Activated CD8-positive, alpha-beta memory T cell treated with anti-CD3 and anti-CD28 coated beads for 48 hours (primary cell): Measurements from ENCODE around the gene PANK4.
"Not testable (repeated sequence)": the region's sequence is repeated elsewhere in the genome, so short reads cannot be mapped to it uniquely, and the experiment has no call there.

Experiments
- DNase-seq, 3 experiments: peaks; one replicate each; pipeline ENCODE4 v3.0.0-alpha.2; 2020; ENCODE audit warnings: low read depth in 2 of 3, low spot score in 2 of 3

PANK4 gene

GRCh38 chr1:2466958-2467554 lies 59.3 kb downstream of the PANK4 start:
- no peak for DNase-seq

GRCh38 chr1:2466270-2466665 lies 60.1 kb downstream of the PANK4 start:
- no peak for DNase-seq

DNA sequence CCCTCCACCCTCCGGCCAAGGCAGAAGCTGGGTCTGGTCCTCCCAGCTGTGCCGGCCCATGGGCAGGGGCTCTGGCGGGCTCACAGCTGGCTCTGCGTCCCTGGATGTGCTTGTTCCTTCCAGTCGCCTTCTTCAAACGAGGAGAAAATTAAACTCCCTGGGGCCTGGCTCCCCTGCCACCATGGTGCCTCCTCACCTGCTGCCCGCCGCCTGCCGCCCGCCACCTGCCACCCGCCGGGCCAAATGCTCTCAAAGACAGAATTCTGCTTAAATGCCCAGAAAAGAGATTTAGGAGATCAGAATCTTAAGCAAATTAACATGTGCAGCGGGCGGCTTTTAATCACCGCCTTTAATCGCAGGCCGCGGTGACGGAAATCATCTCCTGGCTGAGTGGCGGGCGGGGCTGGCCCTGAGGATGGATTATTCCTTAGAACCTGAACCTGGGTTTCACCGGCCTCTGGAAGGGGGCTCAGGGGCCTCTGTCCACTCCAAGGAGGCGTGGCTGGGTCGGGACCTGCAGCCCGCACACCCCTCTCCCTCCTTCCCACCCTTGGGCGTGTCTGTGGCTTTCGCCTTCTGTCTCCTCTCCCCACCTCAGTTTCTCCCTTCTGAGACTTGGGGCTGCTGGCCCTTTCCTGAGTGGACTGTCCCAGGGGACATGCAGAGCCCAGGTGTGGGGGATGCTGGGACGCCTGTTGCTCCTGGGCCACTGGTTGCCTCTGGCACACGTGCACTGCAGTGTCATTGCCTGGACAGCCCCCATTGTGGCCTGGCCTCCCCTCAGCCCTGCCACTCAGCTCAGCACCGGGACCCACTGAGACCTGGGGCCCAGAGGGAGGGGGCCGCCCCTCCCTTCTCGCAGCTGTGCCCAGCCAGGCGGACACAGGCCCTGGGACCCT lies 60.8 kb downstream of the PANK4 start:
- no peak for DNase-seq

- DNase-seq, result no peak
These were observed 63.0 kb downstream of the PANK4 start for GRCh38 chr1:2463396-2463795.

DNA sequence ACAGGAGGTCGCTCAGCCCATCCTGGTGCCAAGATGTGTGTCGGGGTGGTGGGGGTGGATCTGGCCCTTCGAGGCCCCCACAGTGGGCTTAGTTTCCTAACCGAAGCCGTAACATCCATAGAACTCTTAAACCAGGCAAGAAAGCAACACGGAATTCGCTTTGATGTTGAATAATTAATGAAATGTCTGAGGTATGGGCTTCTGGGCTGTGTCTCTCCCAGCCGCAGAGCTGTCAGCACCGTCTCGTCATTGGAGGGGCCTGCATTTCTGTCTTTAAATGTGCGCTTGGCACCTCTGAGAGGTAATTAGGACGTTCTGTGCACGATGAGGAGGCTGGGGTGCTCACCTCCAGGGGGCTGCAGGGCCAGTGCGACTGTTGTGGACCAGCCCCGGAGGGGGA lies 63.6 kb downstream of the PANK4 start:
- no peak for DNase-seq

DNA sequence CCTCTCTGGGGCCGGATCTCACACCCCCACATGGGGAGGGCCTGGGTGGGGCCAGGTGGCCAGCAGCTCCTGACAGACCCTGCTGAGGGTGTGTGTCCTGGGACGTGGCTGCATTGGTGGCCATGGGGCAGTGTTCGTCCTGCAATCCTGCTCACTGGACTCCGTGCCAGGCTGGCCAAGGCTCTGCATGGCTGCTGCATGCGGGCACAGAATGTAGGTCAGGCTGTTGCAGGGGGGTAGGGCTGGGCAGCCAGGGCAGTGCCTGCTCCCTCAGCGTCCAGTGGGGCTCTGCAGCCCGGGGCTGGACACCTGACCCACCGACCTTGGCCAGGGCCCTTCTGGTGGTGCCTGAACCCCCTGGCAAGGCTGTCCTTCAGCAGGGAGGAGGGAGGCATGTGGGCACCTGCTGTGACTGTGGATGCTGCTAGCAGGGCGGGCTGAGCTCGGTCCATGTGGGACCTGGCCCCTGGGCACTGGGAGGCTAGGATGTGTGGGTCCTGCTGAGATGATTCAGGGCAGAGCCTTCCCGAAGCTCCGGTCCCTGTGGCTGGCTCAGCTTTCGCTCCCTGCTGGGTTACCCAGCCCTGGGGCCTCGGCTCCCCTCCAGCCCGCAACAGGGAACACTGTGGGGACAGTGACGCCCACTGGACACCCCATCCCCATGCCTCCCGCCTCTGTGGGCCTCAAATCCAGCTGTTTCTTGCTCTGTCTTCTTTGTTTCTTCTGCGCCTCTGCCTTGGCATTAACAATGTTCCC lies 65.2 kb downstream of the PANK4 start:
- DNase-seq, result no peak

DNA sequence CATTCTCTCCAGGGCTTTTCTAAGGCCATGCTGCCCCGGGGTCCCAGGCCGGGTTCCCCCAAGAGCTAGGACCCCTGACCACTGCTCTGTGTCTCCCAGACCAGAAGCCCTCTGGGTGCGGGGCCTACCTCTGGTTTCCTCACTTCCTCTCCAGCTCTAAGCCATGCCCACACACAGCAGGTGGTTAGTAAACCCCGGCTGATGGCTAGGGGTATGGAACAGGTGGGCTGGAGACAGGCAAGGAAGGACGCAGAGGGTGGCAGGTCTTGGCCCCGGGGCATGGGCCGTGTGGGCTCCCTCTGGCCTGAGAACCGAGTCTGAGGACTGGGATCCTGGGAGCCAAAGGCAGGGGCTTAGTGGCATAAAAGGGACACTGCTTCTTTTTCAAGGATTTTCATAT lies 66.2 kb downstream of the PANK4 start:
- DNase-seq, result no peak

DNA sequence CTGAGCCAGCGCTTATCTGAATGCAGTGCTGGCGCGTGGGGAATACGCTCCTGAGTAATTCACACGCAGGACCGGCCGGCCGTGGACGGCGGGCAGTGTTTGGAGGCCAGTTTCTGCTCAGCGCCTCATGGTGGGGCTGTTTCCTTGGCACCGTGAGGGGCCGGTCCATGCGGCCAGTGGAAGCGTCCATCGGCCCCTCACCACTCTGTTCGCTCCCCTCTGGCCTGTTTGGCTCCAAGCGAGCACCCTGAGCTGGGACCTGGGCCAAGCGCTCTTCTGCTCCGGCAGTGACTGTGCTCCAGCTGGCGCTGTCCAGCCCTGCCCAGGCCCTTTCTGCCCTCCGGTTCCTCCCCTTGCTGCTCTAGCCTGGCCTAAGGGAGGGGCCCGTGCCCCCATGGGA lies 66.6 kb downstream of the PANK4 start:
- DNase-seq, result no peak

GRCh38 chr1:2459102-2459753 lies 67.2 kb downstream of the PANK4 start:
- not testable (repeated sequence) for DNase-seq

DNA sequence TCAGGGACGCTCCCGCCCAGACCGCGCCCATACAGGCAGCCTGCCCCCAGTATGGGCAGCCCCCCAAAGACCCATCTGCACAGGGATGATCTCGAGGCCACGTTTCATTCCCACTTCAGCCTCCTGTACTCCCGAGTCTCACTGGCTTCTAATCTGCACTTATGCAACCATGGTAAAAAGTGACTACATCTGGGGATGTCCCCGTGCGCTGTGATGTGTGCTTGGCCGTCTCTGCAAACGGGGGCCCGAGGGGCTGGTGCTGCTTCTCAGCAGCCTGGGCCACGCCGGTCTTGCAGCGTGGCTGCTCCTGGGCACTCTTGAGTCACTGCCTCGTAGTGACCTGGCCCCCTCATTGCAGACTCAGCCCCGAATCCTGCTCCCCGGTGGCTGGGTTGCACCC lies 67.7 kb downstream of the PANK4 start:
- DNase-seq, result no peak
